Right cardiac atrium (tissue), 5 donors: ENCODE results near the gene CLPTM1L. TPM values are rescaled to one million over a fixed set of nuclear protein-coding genes. Genes with fewer than 3 reads are reported as not detected.
"Not testable (repeated sequence)": the region's sequence is repeated elsewhere in the genome, so short reads cannot be mapped to it uniquely, and the experiment has no call there.

Source experiments
- ATAC-seq, 2 donors: fragments of 200-7000 bp; cut with Tn5 transposase; one replicate each; pipeline versions ENCODE4 v1.8.0 to v1.9.1; 2020; ENCODE audit warnings: moderate library complexity in 2 of 2, mild to moderate bottlenecking in 1 of 2
- DNase-seq, 3 donors: peaks; one replicate each; pipeline ENCODE4 v3.0.0-alpha.2; 2020
- H3K27ac ChIP-seq: one replicate; pipeline ENCODE4 v1.5.1; 2013; ENCODE audit warnings: mild to moderate bottlenecking, low read length, control low read depth, moderate library complexity
- H3K27me3 ChIP-seq: one replicate; pipeline ENCODE4 v1.6.1; 2013; ENCODE audit not compliant: control insufficient read depth, insufficient read depth
- H3K4me1 ChIP-seq: one replicate; pipeline ENCODE4 v1.6.1; 2013; ENCODE audit warnings: low read length; ENCODE audit not compliant: control insufficient read depth, insufficient read depth
- H3K4me3 ChIP-seq: one replicate; pipeline ENCODE4 v1.5.1; 2013; ENCODE audit warnings: low read length, control low read depth
- H3K9me3 ChIP-seq: one replicate; pipeline ENCODE4 v1.6.1; 2013; ENCODE audit warnings: low read length; ENCODE audit not compliant: control insufficient read depth
- WGBS: extraction: QIAGEN DNeasy Blood & Tissue Kit; methylation state at CpG from one replicate; pipeline ENCODE4 v1.1.7; 2013; 5-methylcytosine and 5-hydroxymethylcytosine counted together
- intact Hi-C, 4 donors: fragments of 100-400 bp; cut with DNase I; formaldehyde crosslinking; loops; one replicate each; pipeline versions ENCODE4 v1.11.0 to v1.14.0; 2022 to 2023
- polyA plus RNA-seq: library from polyadenylated mRNA; stranded (reverse); fragments of 200-250 nt; gene quantifications from one replicate; pipeline ENCODE4 v1.2.3, GENCODE V29; 2013
- total RNA-seq, 4 donors: library from RNA; stranded (reverse); fragmentation: NEBNext Ultra II Directional; extraction: Animal tissue kit (Norgen Biotek cat#: 25700); gene quantifications; one replicate each; pipeline ENCODE4 v1.2.1, GENCODE V29; 2021
- donor health status: healthy with polysubstance abuse.
- donor health status: DM: no; HTN: yes; CAD: no.
- donor health status: DM: no; HTN: no; CAD: no.
- donor health status: DM: no; HTN: yes; CAD: no; lungs with severe emphysema.
- donor health status: DM: yes; HTN: yes; CAD: no.

CLPTM1L gene
- total and polyA plus RNA-seq, 5 donors = 43.9 to 62.7 (median 47.5) TPM

DNA sequence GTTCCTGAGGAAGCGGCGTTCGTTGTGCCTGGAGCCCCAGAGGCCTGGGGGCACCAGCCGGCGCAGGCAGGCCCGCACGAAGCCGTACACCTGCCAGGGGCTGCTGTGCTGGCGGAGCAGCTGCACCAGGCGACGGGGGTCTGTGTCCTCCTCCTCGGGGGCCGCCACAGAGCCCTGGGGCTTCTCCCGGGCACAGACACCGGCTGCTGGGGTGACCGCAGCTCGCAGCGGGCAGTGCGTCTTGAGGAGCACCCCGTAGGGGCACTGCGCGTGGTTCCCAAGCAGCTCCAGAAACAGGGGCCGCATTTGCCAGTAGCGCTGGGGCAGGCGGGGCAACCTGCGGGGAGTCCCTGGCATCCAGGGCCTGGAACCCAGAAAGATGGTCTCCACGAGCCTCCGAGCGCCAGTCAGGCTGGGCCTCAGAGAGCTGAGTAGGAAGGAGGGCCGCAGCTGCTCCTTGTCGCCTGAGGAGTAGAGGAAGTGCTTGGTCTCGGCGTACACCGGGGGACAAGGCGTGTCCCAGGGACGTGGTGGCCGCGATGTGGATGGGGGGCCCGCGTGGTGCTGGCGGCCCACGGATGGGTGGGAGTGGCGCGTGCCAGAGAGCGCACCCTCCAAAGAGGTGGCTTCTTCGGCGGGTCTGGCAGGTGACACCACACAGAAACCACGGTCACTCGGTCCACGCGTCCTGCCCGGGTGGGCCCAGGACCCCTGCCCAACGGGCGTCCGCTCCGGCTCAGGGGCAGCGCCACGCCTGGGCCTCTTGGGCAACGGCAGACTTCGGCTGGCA is 51.3 kb downstream of the CLPTM1L start:
- H3K4me1 ChIP-seq = no peaks in the 10 kb centered on the region
- no peaks in the 10 kb centered on the region for H3K9me3 ChIP-seq
- ATAC-seq (peak in 1 of 2 donors; percentile 26), DNase-seq (peak in 1 of 3 donors; percentile 42)
- no peaks in the 10 kb centered on the region for H3K27me3 ChIP-seq
- H3K27ac ChIP-seq = no peak overlapping the region
- no peak overlapping the region for H3K4me3 ChIP-seq
- intact Hi-C loops = no loop called here
- 92% methylated on average over 60 of the region's 60 CpGs for WGBS

DNA sequence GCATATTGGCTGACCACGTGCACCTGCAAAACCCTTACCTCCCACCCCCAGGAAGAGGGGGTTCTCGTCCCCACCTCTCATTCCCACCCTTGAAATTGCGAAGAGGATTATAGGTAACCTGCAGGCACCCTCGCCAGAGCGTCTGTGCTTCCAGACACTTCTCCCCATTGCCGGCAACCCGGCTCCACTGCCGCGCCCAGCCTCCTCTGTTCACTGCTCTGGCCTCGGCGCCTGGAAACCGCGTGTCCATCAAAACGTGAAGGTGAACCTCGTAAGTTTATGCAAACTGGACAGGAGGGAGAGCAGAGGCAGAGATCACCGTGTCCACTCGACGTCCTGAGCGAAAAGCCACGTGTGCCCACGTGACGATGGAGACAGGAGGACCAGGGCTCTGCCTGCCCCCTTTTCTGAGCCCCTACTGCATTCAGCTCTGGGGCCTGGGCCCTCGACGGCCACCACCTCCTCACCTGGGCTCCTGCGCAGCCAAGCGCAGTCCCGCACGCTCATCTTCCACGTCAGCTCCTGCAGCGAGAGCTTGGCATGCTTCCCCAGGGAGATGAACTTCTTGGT is 52.0 kb downstream of the CLPTM1L start:
- 85% methylated on average over 30 of the region's 30 CpGs for WGBS
- H3K27ac ChIP-seq = no peak overlapping the region
- DNase-seq (peak in 1 of 3 donors; percentile 46), ATAC-seq (no peak)
- H3K9me3 ChIP-seq = no peaks in the 10 kb centered on the region
- H3K4me1 ChIP-seq = no peaks in the 10 kb centered on the region
- intact Hi-C loops = no loop called here
- H3K27me3 ChIP-seq = no peaks in the 10 kb centered on the region
- no peak overlapping the region for H3K4me3 ChIP-seq

DNA sequence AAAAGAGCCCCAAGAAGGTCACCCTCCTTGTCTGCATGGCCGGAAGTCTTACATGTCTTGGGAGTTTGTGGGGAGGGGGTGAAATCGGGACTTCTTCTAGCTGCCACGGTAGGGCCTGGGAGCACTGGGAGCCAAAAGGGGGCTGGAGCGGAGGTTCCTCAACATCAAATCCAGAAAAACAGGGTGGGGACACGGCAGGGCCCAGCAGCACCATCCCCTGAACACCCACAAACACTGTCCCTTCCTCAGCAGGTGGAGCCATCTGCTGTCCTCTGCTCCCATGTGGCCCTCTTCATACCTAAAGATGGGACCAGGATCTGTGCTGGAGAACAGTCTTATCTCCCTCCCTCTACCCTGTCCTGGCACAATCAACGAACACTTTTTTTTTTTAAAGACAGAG is 52.8 kb downstream of the CLPTM1L start:
- H3K9me3 ChIP-seq = no peaks in the 10 kb centered on the region
- DNase-seq (no peak), ATAC-seq (no peak)
- H3K27me3 ChIP-seq = no peaks in the 10 kb centered on the region
- intact Hi-C loops = no loop called here
- H3K4me1 ChIP-seq = no peaks in the 10 kb centered on the region
- no peak overlapping the region for H3K4me3 ChIP-seq
- WGBS = 76% methylated on average over 6 of the region's 6 CpGs
- H3K27ac ChIP-seq = no peak overlapping the region

DNA sequence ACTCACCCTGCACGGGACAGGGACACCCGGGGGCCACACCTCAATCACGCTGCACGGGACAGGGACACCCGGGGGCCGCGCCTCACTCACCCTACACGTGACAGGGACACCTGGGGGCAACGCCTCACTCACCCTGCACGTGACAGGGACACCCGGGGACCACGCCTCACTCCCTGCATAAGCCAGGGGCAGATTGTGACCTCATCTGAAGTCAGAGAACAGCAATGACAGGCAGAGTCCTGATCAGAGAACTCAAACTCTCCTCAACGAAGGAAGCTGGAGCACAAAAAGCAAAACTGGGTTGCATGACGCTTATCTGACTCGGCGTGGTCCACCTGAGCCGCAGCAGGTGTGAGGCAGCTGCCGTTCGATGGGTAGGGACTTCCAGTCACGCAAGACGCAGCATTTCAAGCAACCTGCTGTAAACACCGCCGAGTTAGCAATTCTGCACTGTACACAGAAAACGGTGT is 53.3 kb downstream of the CLPTM1L start:
- 81% methylated on average over 24 of the region's 24 CpGs for WGBS
- Histone ChIP-seq H3K4me3 (no peak overlapping the region), H3K9me3 (no peaks in the 10 kb centered on the region), H3K27ac (no peak overlapping the region), H3K4me1 (no peaks in the 10 kb centered on the region), H3K27me3 (no peaks in the 10 kb centered on the region)
- peak in 1 of 3 donors; percentile 13 for DNase-seq
- intact Hi-C loops = no loop called here
- no peak for ATAC-seq

DNA sequence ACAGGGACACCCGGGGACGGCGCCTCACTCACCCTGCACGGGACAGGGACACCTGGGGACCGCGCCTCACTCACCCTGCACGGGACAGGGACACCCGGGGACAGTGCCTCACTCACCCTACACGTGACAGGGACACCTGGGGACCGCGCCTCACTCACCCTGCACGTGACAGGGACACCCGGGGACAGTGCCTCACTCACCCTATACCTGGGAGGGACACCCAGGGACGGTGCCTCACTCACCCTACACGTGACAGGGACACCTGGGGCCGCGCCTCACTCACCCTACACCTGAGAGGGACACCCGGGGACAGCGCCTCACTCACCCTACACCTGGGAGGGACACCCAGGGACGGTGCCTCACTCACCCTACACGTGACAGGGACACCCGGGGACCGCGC is 53.9 kb downstream of the CLPTM1L start:
- H3K9me3 ChIP-seq, H3K4me1 ChIP-seq, ATAC-seq, H3K27ac ChIP-seq, H3K4me3 ChIP-seq, intact Hi-C loops, H3K27me3 ChIP-seq: not testable (repeated sequence)
- peak in 1 of 3 donors; percentile 38 for DNase-seq
- WGBS = 78% methylated on average over 23 of the region's 24 CpGs

DNA sequence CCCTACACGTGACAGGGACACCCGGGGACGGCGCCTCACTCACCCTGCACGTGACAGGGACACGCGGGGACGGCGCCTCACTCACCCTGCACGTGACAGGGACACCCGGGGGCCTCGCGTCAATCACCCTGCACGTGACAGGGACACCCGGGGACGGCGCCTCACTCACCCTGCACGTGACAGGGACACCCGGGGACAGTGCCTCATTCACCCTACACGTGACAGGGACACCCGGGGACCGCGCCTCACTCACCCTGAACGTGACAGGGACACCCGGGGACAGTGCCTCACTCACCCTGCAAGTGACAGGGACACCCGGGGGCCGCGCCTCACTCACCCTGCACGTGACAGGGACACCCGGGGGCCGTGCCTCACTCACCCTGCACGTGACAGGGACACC is 55.3 kb downstream of the CLPTM1L start:
- H3K27ac ChIP-seq, H3K9me3 ChIP-seq, ATAC-seq, intact Hi-C loops, H3K27me3 ChIP-seq, DNase-seq, H3K4me3 ChIP-seq, H3K4me1 ChIP-seq: not testable (repeated sequence)
- 88% methylated on average over 27 of the region's 32 CpGs for WGBS

DNA sequence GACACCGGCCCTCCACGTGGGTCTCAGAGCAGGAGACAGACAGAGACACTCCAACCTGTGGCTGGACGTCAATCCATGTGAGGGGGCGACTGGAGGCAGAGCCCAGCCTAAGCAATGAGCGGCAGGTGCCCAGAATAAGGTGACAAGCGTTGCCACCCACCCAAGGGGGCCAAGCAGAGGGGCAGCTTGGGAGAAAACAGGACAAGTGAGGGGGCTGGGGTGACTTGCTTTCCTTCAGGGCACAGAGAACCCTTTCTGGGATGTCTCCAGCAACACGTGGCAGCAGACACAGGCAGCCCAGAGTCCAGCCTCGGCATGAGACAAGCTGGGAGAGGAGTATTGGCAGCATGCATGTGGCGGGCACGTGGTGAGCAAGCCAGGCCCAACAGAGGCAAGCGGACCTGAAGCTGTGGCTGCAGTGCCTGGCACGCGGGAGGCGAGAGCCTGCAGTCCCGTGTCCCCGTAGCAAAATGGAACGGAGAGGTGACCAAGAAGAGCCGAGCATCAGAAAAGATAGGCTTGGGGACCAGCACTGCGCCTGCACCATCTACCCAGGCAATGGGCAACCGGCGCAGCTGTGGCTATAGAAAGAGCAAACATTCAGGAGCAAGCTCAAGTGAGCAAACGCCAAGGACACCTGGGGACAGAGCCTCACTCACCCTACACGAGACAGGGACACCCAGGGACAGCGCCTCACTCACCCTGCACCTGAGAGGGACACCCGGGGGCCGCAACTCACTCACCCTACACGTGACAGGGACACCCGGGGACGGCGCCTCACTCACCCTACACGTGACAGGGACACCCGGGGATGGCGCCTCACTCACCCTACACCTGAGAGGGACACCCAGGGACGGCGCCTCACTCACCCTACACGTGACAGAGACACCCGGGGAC is 56.2 kb downstream of the CLPTM1L start:
- no peak for ATAC-seq
- H3K4me3 ChIP-seq = no peak overlapping the region
- H3K27me3 ChIP-seq = no peaks in the 10 kb centered on the region
- no peaks in the 10 kb centered on the region for H3K4me1 ChIP-seq
- no peak overlapping the region for H3K27ac ChIP-seq
- WGBS = 90% methylated on average over 37 of the region's 37 CpGs
- peak in 1 of 3 donors; percentile 41 for DNase-seq
- intact Hi-C loops = no loop called here
- no peaks in the 10 kb centered on the region for H3K9me3 ChIP-seq

DNA sequence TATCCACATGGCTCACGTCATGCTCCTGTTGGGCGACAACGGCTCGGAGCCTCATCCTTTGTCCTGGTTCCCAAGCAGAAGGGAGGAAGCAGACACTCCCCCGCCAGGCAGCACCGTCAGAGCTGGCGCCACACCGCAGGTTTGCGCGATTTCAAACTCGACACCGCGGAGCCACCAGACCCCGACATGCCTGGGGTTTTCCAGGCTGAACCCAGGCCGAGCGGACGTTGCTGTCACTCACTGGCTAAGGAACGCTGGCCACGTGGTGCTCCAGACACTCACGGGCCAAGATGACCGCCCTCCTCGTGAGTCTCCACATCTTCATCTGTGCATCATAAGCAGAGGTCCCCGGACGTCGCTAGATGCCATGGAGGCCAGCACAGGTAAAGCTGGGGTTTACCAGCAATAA is 59.0 kb downstream of the CLPTM1L start:
- Histone ChIP-seq H3K9me3 (no peaks in the 10 kb centered on the region), H3K4me1 (no peaks in the 10 kb centered on the region), H3K27ac (no peak overlapping the region), H3K4me3 (no peak overlapping the region), H3K27me3 (no peaks in the 10 kb centered on the region)
- ATAC-seq = no peak
- peak in 1 of 3 donors; percentile 10 for DNase-seq
- 91% methylated on average over 25 of the region's 25 CpGs for WGBS
- intact Hi-C loops = no loop called here

DNA sequence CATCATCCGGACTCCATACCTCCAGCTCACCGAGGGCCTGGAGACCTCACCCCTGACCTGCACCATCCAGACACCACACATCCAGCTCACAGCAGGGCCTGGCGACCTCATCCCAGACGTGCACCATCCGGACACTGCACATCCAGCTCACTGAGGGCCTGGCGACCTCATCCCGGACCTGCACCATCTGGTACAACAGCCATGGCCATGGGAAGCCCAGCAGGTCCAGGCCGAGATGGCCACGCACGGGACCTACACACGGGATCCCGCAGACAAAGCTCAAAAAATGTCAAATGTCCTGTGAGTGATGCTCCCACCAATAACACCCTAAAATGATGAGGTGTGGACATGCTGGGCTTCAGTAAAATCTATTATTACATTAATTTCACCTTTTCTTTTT is 59.8 kb downstream of the CLPTM1L start:
- no peaks in the 10 kb centered on the region for H3K9me3 ChIP-seq
- intact Hi-C loops = no loop called here
- H3K27me3 ChIP-seq = no peaks in the 10 kb centered on the region
- H3K27ac ChIP-seq = no peak overlapping the region
- H3K4me3 ChIP-seq = no peak overlapping the region
- ATAC-seq (no peak), DNase-seq (peak in 1 of 3 donors; percentile 37)
- H3K4me1 ChIP-seq = no peaks in the 10 kb centered on the region
- WGBS = 86% methylated on average over 12 of the region's 12 CpGs

DNA sequence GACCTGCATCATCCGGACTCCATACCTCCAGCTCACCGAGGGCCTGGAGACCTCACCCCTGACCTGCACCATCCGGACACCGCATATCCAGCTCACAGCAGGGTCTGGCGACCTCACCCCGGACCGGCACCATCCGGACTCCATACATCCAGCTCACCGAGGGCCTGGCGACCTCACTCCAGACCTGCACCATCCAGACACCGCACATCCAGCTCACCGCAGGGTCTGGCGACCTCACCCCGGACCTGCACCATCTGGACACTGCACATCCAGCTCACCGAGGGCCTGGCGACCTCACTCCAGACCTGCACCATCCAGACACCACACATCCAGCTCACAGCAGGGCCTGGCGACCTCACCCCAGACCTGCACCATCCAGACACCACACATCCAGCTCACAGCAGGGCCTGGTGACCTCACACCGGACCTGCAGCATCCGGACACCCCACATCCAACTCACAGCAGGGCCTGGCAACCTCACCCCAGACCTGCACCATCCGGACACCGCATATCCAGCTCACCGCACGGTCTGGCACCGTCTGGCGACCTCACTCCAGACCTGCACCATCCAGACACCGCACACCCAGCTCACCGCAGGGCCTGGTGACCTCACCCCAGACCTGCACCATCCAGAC is 60.4 kb downstream of the CLPTM1L start:
- ATAC-seq = not testable (repeated sequence)

More for the DNA sequence above, 60.4 kb downstream of the CLPTM1L start:
- peak in 1 of 3 donors; percentile 12 for DNase-seq
- H3K4me3 ChIP-seq, H3K9me3 ChIP-seq, intact Hi-C loops, H3K27me3 ChIP-seq, H3K27ac ChIP-seq, H3K4me1 ChIP-seq: not testable (repeated sequence)
- WGBS = 82% methylated on average over 27 of the region's 27 CpGs
